Memory B cell (primary cell): ENCODE measurements around the gene PLXDC2.
"Not testable (repeated sequence)": the region's sequence is repeated elsewhere in the genome, so short reads cannot be mapped to it uniquely, and the experiment has no call there.

ENCODE experiments used
- ATAC-seq: fragments of 150-1000 bp; cut with Tn5 transposase; 2 replicates; pipeline ENCODE4 v1.10.0; 2021; ENCODE audit warnings: low read depth, mild to moderate bottlenecking, moderate library complexity
- DNase-seq, 2 donors: peaks; one replicate each; pipeline ENCODE4 v3.0.0; 2022; ENCODE audit warnings: low spot score in 2 of 2
- H3K27ac Mint-ChIP-seq: one replicate; pipeline ENCODE4 v1.8.0; 2022; ENCODE audit warnings: mild to moderate bottlenecking, moderate library complexity, mixed read lengths
- H3K27me3 Mint-ChIP-seq: one replicate; pipeline ENCODE4 v1.8.0; 2022; ENCODE audit warnings: mixed read lengths
- H3K36me3 Mint-ChIP-seq: one replicate; pipeline ENCODE4 v1.8.0; 2022; ENCODE audit warnings: mild to moderate bottlenecking, mixed read lengths
- H3K4me1 Mint-ChIP-seq: one replicate; pipeline ENCODE4 v1.8.0; 2022; ENCODE audit warnings: mixed read lengths
- H3K4me3 Mint-ChIP-seq: one replicate; pipeline ENCODE4 v1.8.0; 2022; ENCODE audit warnings: mild to moderate bottlenecking, moderate library complexity, mixed read lengths
- H3K9me3 Mint-ChIP-seq: one replicate; pipeline ENCODE4 v1.8.0; 2022; ENCODE audit warnings: mixed read lengths

PLXDC2 gene

DNA sequence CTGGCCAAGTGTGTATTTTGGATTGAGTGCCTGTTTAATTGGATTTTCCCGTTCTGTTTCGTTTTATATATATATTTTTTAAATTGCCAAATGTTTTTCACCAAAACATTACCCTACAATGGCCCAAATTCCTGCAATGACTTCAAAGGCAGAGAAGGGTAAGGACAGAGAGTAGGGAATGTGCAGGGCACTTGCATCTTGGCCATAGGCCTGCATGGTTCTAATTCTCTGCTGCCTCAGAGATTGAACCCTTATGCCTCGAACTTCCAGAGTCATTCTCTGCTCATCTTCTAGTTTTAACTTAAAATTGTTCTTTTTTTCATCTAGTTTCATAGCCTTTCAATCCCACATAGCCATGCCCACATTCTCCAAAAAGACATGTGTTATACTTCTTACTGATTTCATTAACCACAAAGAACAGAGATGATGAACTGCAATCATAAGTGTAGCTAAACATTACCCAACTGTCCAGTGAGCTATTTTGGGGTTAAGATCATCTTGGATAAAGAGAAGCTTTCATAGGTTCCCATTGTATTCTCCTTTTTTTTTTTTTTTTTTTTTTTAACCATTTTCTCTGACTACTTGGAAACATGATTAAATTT is 177.6 kb downstream of the PLXDC2 start:
- ATAC-seq = no peak
- Mint-ChIP-seq H3K9me3 (peaks cover 2% of the 10 kb centered on the region), H3K36me3 (no peaks in the 10 kb centered on the region), H3K27ac (no peak overlapping the region), H3K4me1 (no peaks in the 10 kb centered on the region), H3K27me3 (no peaks in the 10 kb centered on the region), H3K4me3 (no peak overlapping the region)
- DNase-seq = no peak

DNA sequence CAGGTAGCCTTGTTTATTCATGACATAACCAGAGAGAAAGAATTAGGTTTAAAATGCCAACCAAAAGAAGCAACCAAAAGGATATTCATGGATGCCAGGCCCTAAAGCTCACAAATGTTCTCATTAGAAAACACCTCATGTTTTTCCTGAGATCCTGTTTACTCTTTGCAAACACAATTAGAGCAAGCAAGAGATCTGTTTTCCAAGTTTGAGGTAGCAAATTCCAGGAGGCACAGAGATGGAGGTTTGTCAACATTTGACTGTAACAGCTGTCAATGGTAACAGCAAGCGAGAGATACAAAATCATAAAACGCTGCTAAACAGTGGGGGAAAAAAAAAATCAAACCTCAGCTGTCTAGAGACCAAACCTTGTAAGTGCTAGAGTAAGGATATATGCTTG is 182.2 kb downstream of the PLXDC2 start:
- H3K27ac Mint-ChIP-seq = no peak overlapping the region
- no peaks in the 10 kb centered on the region for H3K36me3 Mint-ChIP-seq
- DNase-seq (no peak), ATAC-seq (no peak)
- H3K27me3 Mint-ChIP-seq = no peaks in the 10 kb centered on the region
- no peak overlapping the region for H3K4me3 Mint-ChIP-seq
- no peaks in the 10 kb centered on the region for H3K9me3 Mint-ChIP-seq
- H3K4me1 Mint-ChIP-seq = peaks cover under 1% of the 10 kb centered on the region

DNA sequence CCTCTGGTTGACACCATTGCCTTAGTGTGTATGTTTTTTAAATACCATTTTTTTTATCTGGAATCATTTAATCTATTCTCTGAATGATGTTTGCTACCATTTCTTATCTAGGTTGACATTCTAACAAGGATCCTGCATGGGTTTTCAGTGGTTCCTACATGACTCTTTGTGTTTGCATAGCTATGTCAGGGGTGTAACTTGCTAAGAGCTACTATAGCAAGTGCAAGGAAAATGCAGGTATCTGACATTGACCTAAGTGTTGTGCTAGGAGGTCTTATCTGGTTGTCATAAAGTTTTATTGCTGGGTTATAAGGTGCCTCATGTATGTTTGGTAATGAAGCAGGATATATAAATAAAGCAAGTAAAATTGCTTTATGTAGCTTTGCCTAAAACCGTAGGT is 183.2 kb downstream of the PLXDC2 start:
- Mint-ChIP-seq H3K9me3 (no peaks in the 10 kb centered on the region), H3K27me3 (no peaks in the 10 kb centered on the region), H3K36me3 (no peaks in the 10 kb centered on the region), H3K4me1 (peaks cover 3% of the 10 kb centered on the region), H3K27ac (no peak overlapping the region), H3K4me3 (no peak overlapping the region)
- DNase-seq (no peak), ATAC-seq (no peak)

DNA sequence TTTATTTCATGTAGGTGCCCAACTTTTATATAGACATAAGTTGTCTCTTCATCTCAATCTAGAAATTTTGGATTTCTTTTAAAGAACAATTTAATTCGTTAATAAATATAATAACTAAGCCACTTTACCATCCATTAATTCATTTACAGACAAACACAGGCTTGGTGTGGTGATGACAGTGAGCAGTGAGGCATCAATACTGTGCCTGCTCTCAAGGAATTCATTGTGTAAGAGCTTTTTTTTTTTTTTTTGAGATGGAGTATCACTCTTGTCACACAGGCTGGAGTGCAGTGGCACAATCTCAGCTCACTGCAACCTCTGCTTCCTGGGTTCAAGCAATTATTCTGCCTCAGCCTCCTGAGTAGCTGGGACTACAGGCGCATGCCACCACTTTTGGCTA is 185.8 kb downstream of the PLXDC2 start:
- DNase-seq, H3K36me3 Mint-ChIP-seq, H3K4me3 Mint-ChIP-seq, ATAC-seq, H3K27ac Mint-ChIP-seq, H3K4me1 Mint-ChIP-seq, H3K27me3 Mint-ChIP-seq, H3K9me3 Mint-ChIP-seq: not testable (repeated sequence)

DNA sequence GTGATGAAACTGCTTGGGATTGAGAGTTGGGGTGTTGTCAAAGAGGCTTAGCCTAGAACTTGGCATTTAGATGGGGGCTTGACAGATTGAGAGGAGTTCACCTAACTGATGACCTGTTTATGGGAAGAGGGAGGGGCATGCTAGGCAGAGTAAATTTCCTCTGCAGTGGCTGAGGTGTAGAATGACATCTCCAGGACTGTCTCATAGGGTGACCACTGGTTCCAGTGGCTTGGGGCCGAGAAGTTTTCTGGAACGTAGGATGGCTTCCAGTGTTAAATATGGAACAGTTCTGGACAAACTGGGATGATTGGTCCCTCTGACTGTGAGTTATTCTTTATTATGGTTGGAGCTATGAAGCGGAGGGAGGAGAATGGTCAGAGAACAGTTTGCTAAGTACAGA is 186.4 kb downstream of the PLXDC2 start:
- Mint-ChIP-seq H3K27me3 (no peaks in the 10 kb centered on the region), H3K4me1 (peaks cover 3% of the 10 kb centered on the region), H3K4me3 (no peak overlapping the region), H3K9me3 (no peaks in the 10 kb centered on the region), H3K27ac (no peak overlapping the region), H3K36me3 (no peaks in the 10 kb centered on the region)
- DNase-seq (no peak), ATAC-seq (no peak)

DNA sequence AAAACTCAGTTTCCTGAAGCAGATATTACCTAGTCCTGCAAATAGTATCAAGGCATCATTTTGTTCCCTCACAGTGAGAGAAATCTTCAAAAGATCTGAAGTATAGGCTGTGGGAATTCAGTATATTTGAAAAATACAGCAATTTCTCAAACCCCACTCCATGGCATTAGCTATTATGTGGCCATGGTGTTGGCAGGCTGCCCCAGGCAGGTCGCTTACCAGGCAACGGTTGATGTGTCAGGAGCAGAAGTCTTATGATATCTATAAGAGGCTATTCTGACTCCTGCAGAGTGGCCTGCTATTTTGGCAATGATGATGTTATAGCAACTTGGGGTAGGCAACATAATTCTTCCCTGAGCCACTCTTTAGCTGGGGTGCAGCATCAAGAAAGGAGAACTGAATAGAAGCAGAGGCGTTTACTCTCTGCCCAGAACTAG is 187.9 kb downstream of the PLXDC2 start:
- DNase-seq (no peak), ATAC-seq (peak; percentile 26)
- Mint-ChIP-seq H3K9me3 (no peaks in the 10 kb centered on the region), H3K4me3 (no peak overlapping the region), H3K27ac (no peak overlapping the region), H3K36me3 (no peaks in the 10 kb centered on the region), H3K27me3 (no peaks in the 10 kb centered on the region), H3K4me1 (peaks cover 3% of the 10 kb centered on the region)

DNA sequence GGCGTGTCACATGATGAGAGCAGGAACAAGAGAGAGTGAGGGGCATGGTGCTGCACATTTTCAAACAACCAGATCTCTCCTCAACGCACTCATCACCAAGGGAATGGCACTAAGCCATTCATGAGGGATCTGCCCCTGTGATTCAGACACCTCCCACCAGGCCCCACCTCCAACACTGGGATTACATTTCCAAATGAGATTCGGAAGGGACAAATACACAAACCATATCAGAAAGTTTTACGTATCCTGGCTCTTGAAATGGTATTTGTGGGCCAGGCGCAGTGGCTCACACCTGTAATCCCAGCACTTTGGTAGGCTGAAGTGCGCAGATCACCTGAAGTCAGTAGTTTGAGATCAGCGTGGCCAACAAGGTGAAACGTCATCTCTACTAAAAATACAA is 189.4 kb downstream of the PLXDC2 start:
- Mint-ChIP-seq H3K36me3 (no peaks in the 10 kb centered on the region), H3K4me1 (peaks cover 3% of the 10 kb centered on the region), H3K4me3 (no peak overlapping the region), H3K9me3 (no peaks in the 10 kb centered on the region), H3K27ac (peak overlapping the region; percentile 1), H3K27me3 (no peaks in the 10 kb centered on the region)
- no peak for DNase-seq
- ATAC-seq = no peak

DNA sequence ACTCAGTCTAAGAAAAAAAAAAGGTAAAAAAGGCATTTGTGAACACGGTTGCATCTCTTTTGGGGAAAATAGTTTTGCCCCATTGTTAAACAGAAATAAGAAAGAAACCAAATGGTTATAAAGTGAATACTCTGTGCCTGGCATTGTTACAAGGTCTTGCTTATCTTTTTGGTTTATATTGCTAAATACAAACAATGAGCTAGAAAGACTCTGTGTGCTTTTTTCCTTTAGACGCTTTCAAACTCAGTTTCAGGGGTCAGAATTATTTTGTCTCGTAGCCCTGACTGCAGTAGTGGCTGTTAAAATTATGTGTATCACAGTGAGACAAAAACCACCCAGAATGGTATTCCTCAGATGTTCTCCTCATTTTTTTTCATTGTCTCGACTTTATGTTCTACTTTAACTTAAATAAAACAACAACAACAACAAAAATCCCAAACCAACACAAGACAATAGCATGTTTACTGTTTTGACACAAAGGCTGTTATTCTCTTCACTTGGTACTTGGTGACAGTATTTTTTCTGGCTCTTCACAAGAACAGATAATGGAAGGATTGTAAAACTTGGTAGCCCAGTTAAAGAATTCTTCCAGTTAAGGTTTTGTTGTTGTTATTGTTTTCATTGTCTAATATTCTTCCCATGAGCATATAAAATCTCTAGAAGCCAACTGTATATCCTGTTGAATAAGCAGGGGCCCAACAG is 190.1 kb downstream of the PLXDC2 start:
- Mint-ChIP-seq H3K9me3 (no peaks in the 10 kb centered on the region), H3K4me3 (no peak overlapping the region), H3K27me3 (no peaks in the 10 kb centered on the region), H3K27ac (peak overlapping the region; percentile 19), H3K36me3 (no peaks in the 10 kb centered on the region), H3K4me1 (peaks cover 3% of the 10 kb centered on the region)
- DNase-seq (no peak), ATAC-seq (no peak)

DNA sequence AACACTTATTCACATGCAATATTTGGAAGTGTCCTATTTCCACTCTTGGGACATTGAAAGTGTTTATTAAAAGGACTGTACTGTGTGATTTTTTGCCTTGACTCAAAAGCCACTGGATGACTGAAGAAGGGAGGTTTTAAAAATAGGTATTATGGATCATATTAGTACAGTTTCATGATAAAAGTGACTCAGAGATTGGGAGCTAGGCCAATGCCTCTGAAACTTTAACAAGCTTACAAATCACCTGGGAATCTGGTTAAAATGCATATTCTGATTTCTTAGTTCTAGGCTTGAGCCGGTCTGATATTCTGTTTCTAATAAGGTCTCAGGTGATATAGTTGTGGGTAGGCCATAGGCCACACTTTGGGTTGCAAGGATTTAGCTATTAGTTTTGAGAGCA is 191.2 kb downstream of the PLXDC2 start:
- no peaks in the 10 kb centered on the region for H3K27me3 Mint-ChIP-seq
- peaks cover 3% of the 10 kb centered on the region for H3K4me1 Mint-ChIP-seq
- DNase-seq = no peak
- H3K27ac Mint-ChIP-seq = peak overlapping the region; percentile 19
- no peaks in the 10 kb centered on the region for H3K36me3 Mint-ChIP-seq
- no peak overlapping the region for H3K4me3 Mint-ChIP-seq
- no peaks in the 10 kb centered on the region for H3K9me3 Mint-ChIP-seq
- no peak for ATAC-seq

DNA sequence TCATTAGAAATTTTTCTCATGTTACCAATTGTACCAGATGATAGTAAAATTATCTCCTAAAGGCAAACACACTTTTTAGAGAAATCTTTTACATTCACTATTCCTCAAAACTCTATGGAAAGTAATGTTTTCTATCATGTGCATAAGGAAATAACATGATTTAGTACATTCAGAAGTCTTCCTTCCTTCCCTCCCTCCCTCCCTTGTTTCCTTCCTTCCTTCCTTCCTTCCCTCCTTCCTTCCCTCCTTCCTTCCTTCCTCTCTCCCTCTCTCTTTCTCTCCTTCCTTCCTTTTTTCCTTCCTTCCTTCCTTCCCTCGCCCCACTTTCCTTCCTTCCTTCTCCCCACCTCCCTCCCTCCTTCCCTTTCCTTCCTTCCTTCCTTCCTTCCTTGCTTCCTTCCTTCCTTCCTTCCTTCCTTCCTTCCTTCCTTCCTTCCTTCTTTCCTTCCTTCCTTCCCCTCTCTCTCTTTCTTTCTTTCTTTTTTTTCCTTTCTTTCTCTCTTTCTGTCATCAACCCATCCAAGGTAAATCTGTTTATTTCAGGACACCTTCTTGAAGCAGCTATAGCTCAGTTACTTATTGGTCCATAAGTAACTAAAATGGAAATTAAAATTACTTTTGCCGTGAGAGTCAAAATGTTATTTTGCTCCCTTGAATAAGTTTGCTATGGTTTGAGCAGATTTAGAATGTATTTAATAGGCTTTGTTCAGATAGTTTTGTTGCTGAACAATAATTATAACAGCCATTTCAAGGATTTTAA is 197.9 kb downstream of the PLXDC2 start:
- Mint-ChIP-seq H3K4me1 (no peaks in the 10 kb centered on the region), H3K9me3 (peaks cover 6% of the 10 kb centered on the region), H3K27me3 (no peaks in the 10 kb centered on the region), H3K27ac (no peak overlapping the region), H3K36me3 (no peaks in the 10 kb centered on the region), H3K4me3 (no peak overlapping the region)
- DNase-seq (no peak), ATAC-seq (no peak)

DNA sequence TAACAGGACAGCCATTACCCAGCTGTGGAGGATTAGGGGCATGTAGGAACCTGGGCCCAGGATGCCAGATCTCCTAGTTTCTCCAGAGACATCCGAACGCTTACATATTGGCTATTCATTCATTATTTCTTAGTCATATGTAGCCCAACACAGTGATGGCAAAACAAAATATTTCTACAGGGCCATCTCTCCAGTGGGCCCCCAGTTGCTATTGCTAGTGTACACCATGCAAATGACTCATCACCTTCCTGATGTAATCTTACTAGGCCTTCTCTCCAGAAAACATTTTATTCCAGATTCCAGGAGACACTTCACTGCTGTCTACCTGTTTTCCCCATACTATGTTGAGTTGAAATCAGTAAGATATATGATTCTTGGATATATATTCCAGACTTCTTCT is 201.7 kb downstream of the PLXDC2 start:
- H3K9me3 Mint-ChIP-seq = peaks cover 6% of the 10 kb centered on the region
- DNase-seq = no peak
- H3K4me3 Mint-ChIP-seq = no peak overlapping the region
- no peaks in the 10 kb centered on the region for H3K27me3 Mint-ChIP-seq
- no peaks in the 10 kb centered on the region for H3K36me3 Mint-ChIP-seq
- ATAC-seq = no peak
- no peak overlapping the region for H3K27ac Mint-ChIP-seq
- H3K4me1 Mint-ChIP-seq = no peaks in the 10 kb centered on the region

DNA sequence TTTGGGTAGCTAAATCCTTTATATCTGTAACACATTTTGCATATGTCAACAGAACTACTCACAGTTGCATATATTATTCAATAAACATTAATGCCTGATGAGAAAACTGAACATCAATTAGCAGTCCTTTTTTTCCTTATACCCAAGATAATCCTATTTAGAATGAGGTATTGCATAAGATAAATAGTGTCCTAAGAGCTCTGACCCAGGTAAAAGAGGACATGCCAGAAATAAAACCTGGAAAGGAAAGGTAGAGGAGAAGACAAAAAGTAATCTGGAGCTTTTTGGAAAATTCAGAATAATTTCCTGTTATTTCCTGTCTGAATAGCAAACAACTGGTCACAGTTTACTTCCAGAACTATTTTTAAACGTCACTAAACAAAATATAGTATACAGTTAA is 204.4 kb downstream of the PLXDC2 start:
- H3K27me3 Mint-ChIP-seq = no peaks in the 10 kb centered on the region
- DNase-seq = no peak
- ATAC-seq = no peak
- H3K27ac Mint-ChIP-seq = no peak overlapping the region
- H3K36me3 Mint-ChIP-seq = no peaks in the 10 kb centered on the region
- peaks cover 1% of the 10 kb centered on the region for H3K9me3 Mint-ChIP-seq
- H3K4me1 Mint-ChIP-seq = no peaks in the 10 kb centered on the region
- no peak overlapping the region for H3K4me3 Mint-ChIP-seq

DNA sequence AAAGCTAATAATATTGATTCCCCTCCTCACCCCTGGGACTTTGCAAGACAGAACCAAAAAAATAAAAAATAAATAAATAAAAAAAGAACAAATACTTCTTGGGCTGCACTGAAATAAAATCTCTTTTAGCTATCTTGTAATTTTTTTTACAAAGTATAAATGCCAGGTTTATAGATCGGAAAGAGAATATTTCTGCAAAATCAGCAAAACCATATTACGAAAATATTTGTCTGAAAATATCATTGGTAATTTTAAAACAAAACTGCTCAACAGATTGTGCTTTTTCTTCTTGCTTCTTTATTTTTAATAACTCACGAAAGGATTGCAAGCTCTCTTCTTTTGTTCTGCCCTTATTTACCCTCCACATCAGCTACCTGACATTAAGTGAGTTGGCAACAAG is 213.3 kb downstream of the PLXDC2 start:
- Mint-ChIP-seq H3K4me1 (no peaks in the 10 kb centered on the region), H3K27ac (no peak overlapping the region), H3K4me3 (no peak overlapping the region), H3K27me3 (no peaks in the 10 kb centered on the region), H3K36me3 (no peaks in the 10 kb centered on the region), H3K9me3 (peaks cover 1% of the 10 kb centered on the region)
- ATAC-seq (no peak), DNase-seq (no peak)

DNA sequence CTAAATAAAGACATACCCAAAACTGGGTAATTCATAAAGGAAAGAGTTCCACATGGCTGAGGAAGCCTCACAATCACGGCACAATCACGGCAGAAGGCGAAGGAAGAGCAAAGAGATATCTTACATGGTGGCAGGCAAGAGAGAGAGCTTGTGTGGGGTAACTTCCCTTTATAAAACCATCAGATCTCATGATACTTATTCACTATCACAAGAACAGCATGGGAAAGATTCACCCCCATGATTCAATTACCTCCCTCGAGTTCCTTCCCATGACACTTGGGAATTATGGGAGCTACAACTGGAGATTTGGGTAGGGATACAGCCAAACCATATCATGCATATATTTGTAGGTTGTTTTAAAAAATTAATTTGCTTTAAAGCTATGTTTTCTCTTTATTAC is 217.2 kb downstream of the PLXDC2 start:
- Mint-ChIP-seq H3K27ac (no peak overlapping the region), H3K36me3 (no peaks in the 10 kb centered on the region), H3K9me3 (peaks cover 1% of the 10 kb centered on the region), H3K27me3 (no peaks in the 10 kb centered on the region), H3K4me1 (no peaks in the 10 kb centered on the region), H3K4me3 (no peak overlapping the region)
- ATAC-seq (no peak), DNase-seq (no peak)
